Measurements from ENCODE around the gene CASP10.

The CASP10 gene

DNA sequence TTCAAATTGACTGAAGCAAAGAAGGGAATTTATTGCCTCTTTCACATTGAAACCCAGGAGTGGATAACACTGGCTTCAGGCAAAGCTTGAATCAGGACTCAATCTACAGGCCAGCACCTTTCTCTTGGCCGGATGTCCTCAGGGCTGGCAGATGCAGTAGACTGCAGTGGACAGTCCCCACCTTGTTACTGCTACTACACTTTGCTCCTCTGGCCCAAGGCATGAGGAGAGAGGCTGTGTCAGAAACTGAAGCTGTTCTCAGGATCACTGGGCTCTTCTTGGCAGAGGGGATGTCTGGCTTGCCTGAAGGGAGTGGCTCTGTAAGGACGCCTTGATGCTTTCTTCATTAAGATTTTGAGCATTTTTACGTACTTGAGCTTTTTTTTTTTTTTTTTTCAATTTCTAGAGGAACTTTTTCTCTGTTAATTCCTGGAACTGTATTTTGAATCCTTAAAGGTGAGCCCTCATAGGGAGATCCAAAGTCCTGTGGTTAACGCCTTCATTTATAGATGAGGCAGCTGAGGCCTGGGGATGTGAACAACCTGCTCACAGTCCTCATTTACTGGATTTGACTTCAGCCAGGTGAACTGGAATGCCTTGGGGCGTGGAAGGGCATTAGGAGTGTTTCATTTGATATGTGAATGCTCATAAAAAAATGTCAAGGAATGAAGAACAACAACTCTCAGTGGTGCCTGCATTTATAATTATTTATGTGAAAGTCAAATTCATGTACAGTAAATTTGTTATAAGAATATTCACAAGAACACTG is 36.6 kb downstream of the CASP10 start:
- no peaks in the 10 kb centered on the region for H3K27me3 ChIP-seq (ENCODE audit: control insufficient read depth, insufficient read depth, low read length)
- H3K4me1 ChIP-seq (ENCODE audit: control insufficient read depth, insufficient read depth, low read length), result peaks cover 22% of the 10 kb centered on the region
- peak overlapping the region; percentile 68 for H3K27ac ChIP-seq (ENCODE audit: low read depth, low read length)
- H3K4me3 ChIP-seq (ENCODE audit: low read depth, low read length), result peak overlapping the region; percentile 42
- no peaks in the 10 kb centered on the region; the same call in 1 of the 2 replicates for H3K9me3 ChIP-seq (ENCODE audit: control insufficient read depth, insufficient read depth, low read length)
- H3K36me3 ChIP-seq (ENCODE audit: control insufficient read depth, insufficient read depth, low read length), result no peaks in the 10 kb centered on the region
- H3K9ac ChIP-seq (ENCODE audit: low read depth, low read length), result 0 out of 2 replicates have a peak overlapping the region, but pooled peaks have one; percentile 25

- H3K4me1 ChIP-seq (ENCODE audit: control insufficient read depth, insufficient read depth, low read length), result peaks cover 22% of the 10 kb centered on the region
- H3K4me3 ChIP-seq (ENCODE audit: low read depth, low read length), result peak overlapping the region; percentile 42
- H3K27me3 ChIP-seq (ENCODE audit: control insufficient read depth, insufficient read depth, low read length), result no peaks in the 10 kb centered on the region
- H3K36me3 ChIP-seq (ENCODE audit: control insufficient read depth, insufficient read depth, low read length), result no peaks in the 10 kb centered on the region
- no peaks in the 10 kb centered on the region; the same call in 1 of the 2 replicates for H3K9me3 ChIP-seq (ENCODE audit: control insufficient read depth, insufficient read depth, low read length)
- no peak overlapping the region for H3K9ac ChIP-seq (ENCODE audit: low read depth, low read length)
- peak overlapping the region; percentile 76 for H3K27ac ChIP-seq (ENCODE audit: low read depth, low read length)
Measured at GRCh38 chr2:201220102-201220570, 37.2 kb downstream of the CASP10 start.

DNA sequence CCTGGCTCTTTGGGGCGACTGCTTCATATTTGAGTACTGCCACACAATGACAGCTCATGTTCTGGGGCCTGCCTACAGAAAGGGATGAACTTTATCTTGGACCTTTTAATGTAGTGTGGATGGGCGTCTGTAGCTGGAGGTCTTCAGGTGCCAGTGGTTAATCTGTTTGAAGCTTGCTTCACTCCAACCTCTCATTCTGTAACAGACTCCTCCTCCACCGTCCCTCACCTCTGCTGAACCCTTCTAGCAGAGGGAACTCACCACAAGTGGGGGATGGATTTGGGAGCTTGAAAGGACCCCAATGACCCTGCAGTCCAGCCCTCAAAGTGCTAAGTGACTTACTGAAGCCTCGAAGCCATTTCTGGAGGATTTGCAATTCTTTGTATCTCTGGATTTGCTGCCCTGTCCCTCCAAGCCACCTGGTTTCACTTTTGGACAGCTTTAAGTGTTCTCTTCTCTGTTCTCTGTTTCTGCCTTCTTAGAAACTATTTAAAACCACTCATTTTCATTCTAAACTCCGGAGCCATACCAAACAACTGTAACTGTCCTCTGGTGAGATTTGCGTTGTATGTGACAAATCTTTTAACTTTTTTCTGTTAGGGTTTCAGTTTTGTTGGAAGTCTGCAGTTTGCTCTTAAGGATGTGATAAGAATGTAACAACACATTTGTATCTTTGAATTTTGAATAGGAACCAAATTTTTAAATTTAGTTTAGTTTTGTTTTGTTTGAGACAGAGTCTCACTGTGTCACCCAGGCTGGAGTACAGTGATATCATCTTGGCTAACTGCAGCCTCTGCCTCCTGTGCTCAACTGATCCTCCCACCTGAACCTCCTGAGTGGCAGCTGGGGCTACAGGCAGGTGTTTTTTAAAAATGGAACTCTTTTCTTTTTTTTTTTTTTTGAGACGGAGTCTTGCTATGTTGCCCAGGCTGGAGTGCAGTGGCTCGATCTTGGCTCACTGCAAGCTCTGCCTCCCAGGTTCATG is 40.4 kb downstream of the CASP10 start:
- H3K4me1 ChIP-seq (ENCODE audit: control insufficient read depth, insufficient read depth, low read length), result peaks cover 22% of the 10 kb centered on the region
- no peaks in the 10 kb centered on the region; the same call in 1 of the 2 replicates for H3K9me3 ChIP-seq (ENCODE audit: control insufficient read depth, insufficient read depth, low read length)
- no peak overlapping the region for H3K4me3 ChIP-seq (ENCODE audit: low read depth, low read length)
- no peak overlapping the region for H3K27ac ChIP-seq (ENCODE audit: low read depth, low read length)
- no peaks in the 10 kb centered on the region for H3K27me3 ChIP-seq (ENCODE audit: control insufficient read depth, insufficient read depth, low read length)
- H3K36me3 ChIP-seq (ENCODE audit: control insufficient read depth, insufficient read depth, low read length), result no peaks in the 10 kb centered on the region
- H3K9ac ChIP-seq (ENCODE audit: low read depth, low read length), result no peak overlapping the region

DNA sequence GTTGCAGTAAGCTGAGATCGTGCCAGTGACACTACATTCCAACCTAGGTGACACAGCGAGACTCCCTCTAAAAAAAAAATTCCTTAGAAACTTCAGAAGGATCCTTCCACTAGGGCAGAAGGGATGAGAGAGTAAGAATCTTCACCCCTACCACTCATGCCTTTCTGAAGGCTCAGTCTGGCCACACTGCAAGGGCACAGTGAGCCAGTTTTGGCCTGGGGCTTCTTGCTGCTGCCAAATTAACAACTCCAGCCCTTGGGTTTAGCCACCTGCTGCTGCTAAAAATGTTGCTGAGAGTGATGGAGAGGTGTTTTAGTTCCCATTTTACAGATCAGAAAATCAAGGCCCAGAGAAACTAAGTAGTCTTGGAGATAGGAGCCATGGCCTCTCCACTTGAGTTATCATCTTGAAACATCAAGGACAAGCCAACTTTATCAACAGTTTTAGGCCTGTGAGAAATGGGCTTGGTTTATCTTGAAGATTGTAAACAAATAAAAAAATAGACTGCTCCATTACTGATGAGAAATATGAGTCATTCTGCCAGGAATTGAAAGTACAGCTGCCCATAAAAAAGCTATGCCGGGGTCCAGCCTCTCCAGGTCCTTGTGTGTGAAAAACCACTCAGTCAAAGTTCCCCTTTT is 45.5 kb downstream of the CASP10 start:
- H3K4me3 ChIP-seq (ENCODE audit: low read depth, low read length), result no peak overlapping the region
- peaks cover 7% of the 10 kb centered on the region for H3K4me1 ChIP-seq (ENCODE audit: control insufficient read depth, insufficient read depth, low read length)
- H3K9me3 ChIP-seq (ENCODE audit: control insufficient read depth, insufficient read depth, low read length), result no peaks in the 10 kb centered on the region
- no peak overlapping the region for H3K27ac ChIP-seq (ENCODE audit: low read depth, low read length)
- no peaks in the 10 kb centered on the region for H3K27me3 ChIP-seq (ENCODE audit: control insufficient read depth, insufficient read depth, low read length)
- H3K36me3 ChIP-seq (ENCODE audit: control insufficient read depth, insufficient read depth, low read length), result no peaks in the 10 kb centered on the region
- no peak overlapping the region for H3K9ac ChIP-seq (ENCODE audit: low read depth, low read length)

DNA sequence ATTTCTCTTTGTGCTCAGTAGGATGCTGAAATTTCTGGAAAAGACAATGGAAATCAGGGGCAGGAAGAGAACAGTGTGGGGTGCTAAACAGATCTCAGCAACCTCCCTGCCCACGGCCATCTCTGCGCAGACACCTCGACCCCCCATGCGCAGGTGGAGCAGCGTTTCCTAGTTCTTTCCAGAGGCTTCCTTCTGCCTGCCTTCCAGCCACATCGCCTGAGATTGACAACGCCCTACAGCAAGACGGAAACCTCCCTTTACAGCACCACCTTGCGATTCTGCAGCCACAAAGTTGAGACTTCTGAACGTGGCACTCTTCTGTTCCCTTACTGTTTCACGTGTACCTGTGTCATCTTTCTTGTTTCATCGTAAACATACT is 46.0 kb downstream of the CASP10 start:
- H3K4me3 ChIP-seq (ENCODE audit: low read depth, low read length), result no peak overlapping the region
- H3K4me1 ChIP-seq (ENCODE audit: control insufficient read depth, insufficient read depth, low read length), result peaks cover 7% of the 10 kb centered on the region
- no peaks in the 10 kb centered on the region for H3K27me3 ChIP-seq (ENCODE audit: control insufficient read depth, insufficient read depth, low read length)
- H3K27ac ChIP-seq (ENCODE audit: low read depth, low read length), result no peak overlapping the region
- H3K9ac ChIP-seq (ENCODE audit: low read depth, low read length), result no peak overlapping the region
- no peaks in the 10 kb centered on the region for H3K36me3 ChIP-seq (ENCODE audit: control insufficient read depth, insufficient read depth, low read length)
- H3K9me3 ChIP-seq (ENCODE audit: control insufficient read depth, insufficient read depth, low read length), result no peaks in the 10 kb centered on the region

DNA sequence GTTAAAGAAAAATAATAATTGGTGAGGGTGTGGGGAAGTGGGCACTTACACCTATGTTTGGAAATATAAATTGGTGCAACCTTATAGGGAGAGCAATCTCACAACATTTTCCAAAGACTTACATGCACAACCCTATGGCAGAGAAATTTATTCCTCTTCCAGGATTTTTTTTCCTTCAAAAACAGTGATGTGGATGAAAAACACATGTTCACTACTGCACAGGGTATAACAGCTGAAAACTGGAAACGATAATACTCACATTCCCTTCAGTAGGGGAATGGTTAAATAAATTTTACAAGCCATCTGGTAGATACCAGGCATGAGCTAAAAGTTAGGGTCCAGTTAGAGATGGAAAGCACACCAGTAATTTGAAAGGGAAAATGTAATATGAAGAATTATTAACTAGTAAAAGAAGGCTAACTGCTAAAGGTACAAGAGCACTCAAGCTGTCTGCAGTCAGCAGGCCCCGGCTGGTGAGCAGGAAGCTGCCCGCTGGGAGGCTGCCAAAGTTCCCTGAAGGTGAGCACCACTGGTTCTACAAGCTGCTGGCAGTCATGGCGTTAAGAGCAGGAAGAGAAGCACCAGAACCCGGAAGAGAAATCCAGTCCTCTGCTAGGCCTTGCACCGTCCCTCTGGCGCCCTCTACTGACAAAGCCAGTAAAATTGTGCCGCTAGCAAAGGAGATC is 49.0 kb downstream of the CASP10 start:
- H3K9ac ChIP-seq (ENCODE audit: low read depth, low read length), result no peak overlapping the region
- peaks cover 15% of the 10 kb centered on the region for H3K4me1 ChIP-seq (ENCODE audit: control insufficient read depth, insufficient read depth, low read length)
- H3K4me3 ChIP-seq (ENCODE audit: low read depth, low read length), result no peak overlapping the region
- no peaks in the 10 kb centered on the region for H3K9me3 ChIP-seq (ENCODE audit: control insufficient read depth, insufficient read depth, low read length)
- no peaks in the 10 kb centered on the region for H3K27me3 ChIP-seq (ENCODE audit: control insufficient read depth, insufficient read depth, low read length)
- no peaks in the 10 kb centered on the region for H3K36me3 ChIP-seq (ENCODE audit: control insufficient read depth, insufficient read depth, low read length)
- H3K27ac ChIP-seq (ENCODE audit: low read depth, low read length), result no peak overlapping the region

- peaks cover 15% of the 10 kb centered on the region for H3K4me1 ChIP-seq (ENCODE audit: control insufficient read depth, insufficient read depth, low read length)
- no peaks in the 10 kb centered on the region for H3K36me3 ChIP-seq (ENCODE audit: control insufficient read depth, insufficient read depth, low read length)
- H3K27ac ChIP-seq (ENCODE audit: low read depth, low read length), result no peak overlapping the region
- no peak overlapping the region for H3K9ac ChIP-seq (ENCODE audit: low read depth, low read length)
- no peaks in the 10 kb centered on the region for H3K27me3 ChIP-seq (ENCODE audit: control insufficient read depth, insufficient read depth, low read length)
- no peaks in the 10 kb centered on the region for H3K9me3 ChIP-seq (ENCODE audit: control insufficient read depth, insufficient read depth, low read length)
- H3K4me3 ChIP-seq (ENCODE audit: low read depth, low read length), result no peak overlapping the region
Measured at GRCh38 chr2:201232467-201232815, 49.5 kb downstream of the CASP10 start.

DNA sequence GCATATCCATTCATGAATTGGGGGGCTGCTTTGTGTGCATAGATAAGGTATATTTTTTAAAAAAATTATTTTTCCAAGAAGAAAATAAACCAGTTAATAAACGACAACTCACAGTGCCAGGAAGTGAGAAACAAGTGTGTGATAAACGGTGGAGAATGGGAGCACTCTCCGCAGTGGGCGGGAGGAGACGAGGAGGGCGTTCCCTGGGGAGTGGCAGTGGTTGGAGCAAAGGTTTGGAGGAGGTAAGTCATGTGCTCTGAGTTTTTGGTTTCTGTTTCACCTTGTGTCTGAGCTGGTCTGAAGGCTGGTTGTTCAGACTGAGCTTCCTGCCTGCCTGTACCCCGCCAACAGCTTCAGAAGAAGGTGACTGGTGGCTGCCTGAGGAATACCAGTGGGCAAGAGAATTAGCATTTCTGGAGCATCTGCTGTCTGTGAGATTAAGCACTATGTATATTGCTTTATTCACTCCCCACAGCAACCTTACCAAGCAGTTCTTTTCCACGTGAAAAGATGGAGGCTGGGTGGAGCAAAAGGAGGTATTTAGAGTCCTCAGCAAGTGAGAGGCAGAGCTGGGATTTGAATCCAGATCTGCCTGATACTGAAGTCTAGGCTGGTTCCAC is 50.4 kb downstream of the CASP10 start:
- Histone ChIP-seq H3K4me3 (ENCODE audit: low read depth, low read length) (peak overlapping the region; percentile 52), H3K36me3 (ENCODE audit: control insufficient read depth, insufficient read depth, low read length) (no peaks in the 10 kb centered on the region), H3K27ac (ENCODE audit: low read depth, low read length) (no peak overlapping the region), H3K27me3 (ENCODE audit: control insufficient read depth, insufficient read depth, low read length) (no peaks in the 10 kb centered on the region), H3K9ac (ENCODE audit: low read depth, low read length) (no peak overlapping the region; the same call in 1 of the 2 replicates), H3K4me1 (ENCODE audit: control insufficient read depth, insufficient read depth, low read length) (peaks cover 15% of the 10 kb centered on the region), H3K9me3 (ENCODE audit: control insufficient read depth, insufficient read depth, low read length) (no peaks in the 10 kb centered on the region)

GRCh38 chr2:201233812-201234662 is 51.1 kb downstream of the CASP10 start:
- Histone ChIP-seq H3K27me3 (ENCODE audit: control insufficient read depth, insufficient read depth, low read length) (no peaks in the 10 kb centered on the region), H3K4me1 (ENCODE audit: control insufficient read depth, insufficient read depth, low read length) (peaks cover 15% of the 10 kb centered on the region), H3K36me3 (ENCODE audit: control insufficient read depth, insufficient read depth, low read length) (no peaks in the 10 kb centered on the region), H3K9me3 (ENCODE audit: control insufficient read depth, insufficient read depth, low read length) (no peaks in the 10 kb centered on the region), H3K4me3 (ENCODE audit: low read depth, low read length) (peak overlapping the region; percentile 52), H3K9ac (ENCODE audit: low read depth, low read length) (no peak overlapping the region), H3K27ac (ENCODE audit: low read depth, low read length) (no peak overlapping the region)
